SH-SY5Y (cell line): ENCODE measurements around the gene USE1.

ENCODE experiments used
- GATA2 ChIP-seq: IDR thresholded peaks from 2 replicates; pipeline ENCODE4 v1.6.1; 2011; ENCODE audit warnings: mild to moderate bottlenecking, low read depth, low read length
- GATA3 ChIP-seq: IDR thresholded peaks from 2 replicates; pipeline ENCODE4 v1.6.1; 2011; ENCODE audit warnings: low read depth, mild to moderate bottlenecking, low read length, moderate library complexity

- TF ChIP-seq GATA2 = no peak
- TF ChIP-seq GATA3 = no peak
Measured at GRCh38 chr19:17249887-17250548, 34.9 kb downstream of the USE1 start.
